ENCODE data around the gene SLC24A3. TPM values are rescaled to one million over a fixed set of nuclear protein-coding genes. Genes with fewer than 3 reads are reported as not detected.

Gene SLC24A3
- total and polyA plus RNA-seq, 11 donors = 0.26 to 3.9 (median 0.77) TPM

- WGBS, 4 donors = 70 to 92% (median 82%) methylated on average over 4 of the region's 4 CpGs
- Histone ChIP-seq H3K27me3 (no peaks in the 10 kb centered on the region), H3K4me1 (no peaks in the 10 kb centered on the region), H3K27ac (no peak overlapping the region), H3K4me3 (no peak overlapping the region), H3K36me3 (no peaks in the 10 kb centered on the region), H3K9me3 (no peaks in the 10 kb centered on the region)
- DNase-seq (no peak), ATAC-seq (no peak)
- TF ChIP-seq CTCF (IDR thresholded peaks at IDR 0.05) (no peak), POLR2A (IDR thresholded peaks at IDR 0.05) (no peak)
- intact Hi-C loops (cut with DNase I) = no loop called here
Measured at GRCh38 chr20:19463597-19463996, 251.2 kb downstream of the SLC24A3 start.

GRCh38 chr20:19465536-19465935 lies 253.1 kb downstream of the SLC24A3 start:
- TF ChIP-seq POLR2A (IDR thresholded peaks at IDR 0.05) (no peak), CTCF (IDR thresholded peaks at IDR 0.05) (no peak)
- 63 to 88% (median 71%) methylated on average over 2 of the region's 2 CpGs for WGBS, 4 donors
- Histone ChIP-seq H3K27me3 (no peaks in the 10 kb centered on the region), H3K4me3 (no peak overlapping the region), H3K27ac (no peak overlapping the region), H3K9me3 (no peaks in the 10 kb centered on the region), H3K36me3 (no peaks in the 10 kb centered on the region), H3K4me1 (no peaks in the 10 kb centered on the region)
- ATAC-seq (no peak), DNase-seq (no peak)
- intact Hi-C loops (cut with DNase I) = no loop called here

GRCh38 chr20:19466206-19466928 lies 253.9 kb downstream of the SLC24A3 start:
- no peak for ATAC-seq
- H3K27ac ChIP-seq = no peak overlapping the region

More at GRCh38 chr20:19466206-19466928, 253.9 kb downstream of the SLC24A3 start:
- TF ChIP-seq POLR2A (IDR thresholded peaks at IDR 0.05) (no peak), CTCF (IDR thresholded peaks at IDR 0.05) (no peak)
- Histone ChIP-seq H3K4me1 (no peaks in the 10 kb centered on the region), H3K9me3 (no peaks in the 10 kb centered on the region), H3K4me3 (no peak overlapping the region), H3K27me3 (peaks cover 0 to 3% (median 0%) of the 10 kb centered on the region in 9 donors), H3K36me3 (no peaks in the 10 kb centered on the region)
- no peak for DNase-seq
- intact Hi-C loops (cut with DNase I) = no loop called here
- 65 to 70% (median 66%) methylated on average over 10 of the region's 10 CpGs for WGBS, 4 donors

Data from heart left ventricle (tissue), 16 donors.